GM18520 (cell line): ENCODE results near the gene HELZ2.

ENCODE experiments used
- ATAC-seq: cut with Tn5 transposase; IDR thresholded peaks from one replicate; pipeline ENCODE4 v1.9.1; 2021; ENCODE audit not compliant: unreplicated experiment

Gene HELZ2

GRCh38 chr20:63597651-63598478, 23.8 kb upstream of the HELZ2 start:
- no peak for ATAC-seq

- ATAC-seq: no peak
These were observed 22.4 kb upstream of the HELZ2 start for GRCh38 chr20:63596423-63596822.

- no peak for ATAC-seq
These were observed 21.5 kb upstream of the HELZ2 start for GRCh38 chr20:63595416-63596127.

- ATAC-seq: no peak
These were observed 20.1 kb upstream of the HELZ2 start for GRCh38 chr20:63594043-63594561.

- ATAC-seq: no peak
These were observed 18.6 kb upstream of the HELZ2 start for GRCh38 chr20:63592661-63593060.

GRCh38 chr20:63591786-63592355, 17.8 kb upstream of the HELZ2 start:
- ATAC-seq: no peak

GRCh38 chr20:63591147-63591533, 17.1 kb upstream of the HELZ2 start:
- no peak for ATAC-seq

- no peak for ATAC-seq
These were observed 16.4 kb upstream of the HELZ2 start for GRCh38 chr20:63590218-63591146.

GRCh38 chr20:63589261-63590217, 15.5 kb upstream of the HELZ2 start:
- ATAC-seq: no peak

GRCh38 chr20:63588641-63589041, 14.6 kb upstream of the HELZ2 start:
- no peak for ATAC-seq

GRCh38 chr20:63587776-63588591, 13.9 kb upstream of the HELZ2 start:
- ATAC-seq: no peak

- no peak for ATAC-seq
These were observed 13.2 kb upstream of the HELZ2 start for GRCh38 chr20:63587256-63587655.

GRCh38 chr20:63586797-63587196, 12.8 kb upstream of the HELZ2 start:
- no peak for ATAC-seq

- ATAC-seq: no peak
These were observed 11.9 kb upstream of the HELZ2 start for GRCh38 chr20:63585616-63586565.

- no peak for ATAC-seq
These were observed 8.5 kb upstream of the HELZ2 start for GRCh38 chr20:63582382-63583063.

- no peak for ATAC-seq
These were observed 6.9 kb upstream of the HELZ2 start for GRCh38 chr20:63580796-63581461.
